Lower leg skin (tissue), 3 donors: ENCODE results near the gene NFATC2.

Experiments used
- POLR2A ChIP-seq, 2 donors: fragments of 450-650 bp; IDR thresholded peaks; one replicate each; pipeline ENCODE4 v1.6.1; 2016 to 2017; ENCODE audit warnings: antibody characterized with exemption in 2 of 2, mild to moderate bottlenecking in 1 of 2, moderate library complexity in 1 of 2
- TF ChIP-seq, protein P1 (sequence below), 3 donors: fragments of 450-650 bp; IDR thresholded peaks; one replicate each; pipeline ENCODE4 v1.5.1; 2016; ENCODE audit warnings: antibody characterized with exemption in 3 of 3, mild to moderate bottlenecking in 3 of 3, moderate library complexity in 2 of 3

DNA sequence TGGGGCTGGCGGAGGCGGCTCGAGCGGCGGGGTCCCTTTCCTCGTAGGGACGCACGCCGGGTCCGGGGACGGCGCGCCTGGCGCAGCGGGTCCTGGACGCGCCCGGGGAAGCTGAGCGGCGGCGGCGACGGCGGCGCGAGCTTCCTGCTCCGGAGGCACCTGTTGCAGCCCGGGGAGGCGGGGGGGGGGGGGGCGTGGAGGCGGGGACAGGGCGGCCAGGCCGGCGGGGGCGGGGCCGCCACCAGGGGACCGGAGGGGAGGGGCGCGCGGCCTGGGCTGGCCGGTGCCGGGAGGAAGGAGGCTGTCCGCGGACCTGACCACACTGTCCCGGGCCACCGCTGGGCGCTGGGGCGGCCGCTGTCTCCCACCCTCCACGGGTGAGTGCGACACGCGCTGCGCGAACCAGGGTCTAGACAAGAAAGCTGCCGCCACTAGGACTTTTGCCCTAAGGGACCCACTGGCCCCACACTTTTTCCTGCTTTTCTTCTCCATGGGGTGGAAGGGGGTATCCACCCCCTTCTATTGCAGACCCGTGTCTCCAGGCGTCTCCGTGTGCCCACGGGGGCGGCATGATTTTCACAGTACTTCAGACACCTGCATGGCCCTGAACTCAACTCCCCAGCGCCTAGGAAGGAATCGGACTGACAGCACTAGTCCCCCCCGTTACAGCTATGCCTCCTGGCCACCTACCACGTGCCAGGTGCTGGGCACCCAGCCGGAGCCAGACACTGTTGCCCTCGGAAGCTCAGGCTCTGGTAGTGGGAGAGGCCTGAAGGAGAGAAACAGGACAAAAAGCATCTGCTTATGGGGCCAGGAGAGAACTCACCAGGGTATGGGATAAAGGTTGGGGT lies at the start of gene NFATC2:
- no peak for TF ChIP-seq POLR2A (IDR thresholded peaks at IDR 0.05)
- TF ChIP-seq, protein P1, sequence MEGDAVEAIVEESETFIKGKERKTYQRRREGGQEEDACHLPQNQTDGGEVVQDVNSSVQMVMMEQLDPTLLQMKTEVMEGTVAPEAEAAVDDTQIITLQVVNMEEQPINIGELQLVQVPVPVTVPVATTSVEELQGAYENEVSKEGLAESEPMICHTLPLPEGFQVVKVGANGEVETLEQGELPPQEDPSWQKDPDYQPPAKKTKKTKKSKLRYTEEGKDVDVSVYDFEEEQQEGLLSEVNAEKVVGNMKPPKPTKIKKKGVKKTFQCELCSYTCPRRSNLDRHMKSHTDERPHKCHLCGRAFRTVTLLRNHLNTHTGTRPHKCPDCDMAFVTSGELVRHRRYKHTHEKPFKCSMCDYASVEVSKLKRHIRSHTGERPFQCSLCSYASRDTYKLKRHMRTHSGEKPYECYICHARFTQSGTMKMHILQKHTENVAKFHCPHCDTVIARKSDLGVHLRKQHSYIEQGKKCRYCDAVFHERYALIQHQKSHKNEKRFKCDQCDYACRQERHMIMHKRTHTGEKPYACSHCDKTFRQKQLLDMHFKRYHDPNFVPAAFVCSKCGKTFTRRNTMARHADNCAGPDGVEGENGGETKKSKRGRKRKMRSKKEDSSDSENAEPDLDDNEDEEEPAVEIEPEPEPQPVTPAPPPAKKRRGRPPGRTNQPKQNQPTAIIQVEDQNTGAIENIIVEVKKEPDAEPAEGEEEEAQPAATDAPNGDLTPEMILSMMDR (IDR thresholded peaks at IDR 0.05) = no peak
